ENCODE data around the gene EIF5B.

DNA sequence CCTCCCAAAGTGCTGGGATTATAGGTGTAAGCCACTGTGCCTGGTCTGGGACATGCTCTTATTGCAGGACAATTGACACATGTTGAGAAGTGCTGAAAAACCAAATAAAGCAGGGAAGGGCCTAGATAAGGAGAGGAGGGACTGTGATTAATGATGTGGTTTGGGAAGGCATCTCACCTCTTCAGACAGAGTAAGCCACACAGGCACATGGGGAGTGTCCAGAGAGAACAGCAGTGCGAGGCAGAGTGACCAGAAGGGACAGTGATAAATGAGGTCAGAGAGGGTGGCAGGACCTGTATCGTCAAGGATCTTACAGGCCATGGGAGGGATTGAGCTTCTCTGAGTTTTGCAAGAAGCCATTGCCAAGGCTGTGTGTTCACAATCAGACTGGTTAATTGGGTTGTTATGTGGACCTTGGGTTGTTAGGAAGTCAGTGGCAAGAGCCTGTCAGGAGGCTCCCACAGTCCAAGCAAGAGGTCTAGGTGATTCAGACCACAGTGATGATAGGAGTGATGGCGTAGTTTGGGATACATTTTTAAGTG is 58.5 kb downstream of the EIF5B start:
- TF ChIP-seq TEAD4 (IDR thresholded peaks at IDR 0.05), result no peak
- TF ChIP-seq EP300 (IDR thresholded peaks at IDR 0.05; ENCODE audit: borderline replicate concordance), result no peak
- no peak for TF ChIP-seq YY1 (IDR thresholded peaks at IDR 0.05; ENCODE audit: low read depth)
- no peak for TF ChIP-seq FOXM1 (IDR thresholded peaks at IDR 0.05; ENCODE audit: borderline replicate concordance, low read depth)
- TF ChIP-seq NFIC (IDR thresholded peaks at IDR 0.05), result no peak
- no peak for TF ChIP-seq RAD21 (IDR thresholded peaks at IDR 0.05; ENCODE audit: low read depth)
- TF ChIP-seq, protein P1, sequence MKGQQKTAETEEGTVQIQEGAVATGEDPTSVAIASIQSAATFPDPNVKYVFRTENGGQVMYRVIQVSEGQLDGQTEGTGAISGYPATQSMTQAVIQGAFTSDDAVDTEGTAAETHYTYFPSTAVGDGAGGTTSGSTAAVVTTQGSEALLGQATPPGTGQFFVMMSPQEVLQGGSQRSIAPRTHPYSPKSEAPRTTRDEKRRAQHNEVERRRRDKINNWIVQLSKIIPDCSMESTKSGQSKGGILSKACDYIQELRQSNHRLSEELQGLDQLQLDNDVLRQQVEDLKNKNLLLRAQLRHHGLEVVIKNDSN (IDR thresholded peaks at IDR 0.05), result no peak

All from Ishikawa (cell line).